Measurements from ENCODE around the gene SPATS2L. TPM values are rescaled to one million over a fixed set of nuclear protein-coding genes. Genes with fewer than 3 reads are reported as not detected.

SPATS2L gene
- polyA plus RNA-seq, 1 experiment: 243 TPM

DNA sequence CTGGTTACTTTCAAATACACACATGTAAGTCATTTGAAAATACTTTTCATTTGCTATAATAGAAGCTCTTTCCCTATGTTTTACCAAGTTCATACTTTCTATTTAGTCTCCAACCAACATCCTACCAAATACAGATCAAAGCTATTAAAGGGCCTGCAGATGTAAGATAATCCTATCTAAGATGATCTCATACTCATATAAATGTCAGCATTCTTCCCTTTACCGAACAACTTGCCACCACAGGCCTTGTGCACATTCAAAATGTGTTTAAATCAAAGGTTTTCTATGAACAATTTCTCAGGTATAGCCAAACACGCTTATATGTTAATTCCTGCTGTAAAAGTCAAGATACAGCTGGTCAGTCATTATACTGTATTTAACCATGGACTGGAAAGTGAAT, 180.0 kb downstream of the SPATS2L start:
- Histone ChIP-seq H3K36me3 (ENCODE audit: control insufficient read depth, insufficient read depth, low read length) (peaks cover 3% of the 10 kb centered on the region), H3K4me3 (ENCODE audit: low read depth, low read length) (no peak overlapping the region), H3K27me3 (ENCODE audit: control insufficient read depth, insufficient read depth, low read length) (no peaks in the 10 kb centered on the region)
- TF ChIP-seq, protein P1, sequence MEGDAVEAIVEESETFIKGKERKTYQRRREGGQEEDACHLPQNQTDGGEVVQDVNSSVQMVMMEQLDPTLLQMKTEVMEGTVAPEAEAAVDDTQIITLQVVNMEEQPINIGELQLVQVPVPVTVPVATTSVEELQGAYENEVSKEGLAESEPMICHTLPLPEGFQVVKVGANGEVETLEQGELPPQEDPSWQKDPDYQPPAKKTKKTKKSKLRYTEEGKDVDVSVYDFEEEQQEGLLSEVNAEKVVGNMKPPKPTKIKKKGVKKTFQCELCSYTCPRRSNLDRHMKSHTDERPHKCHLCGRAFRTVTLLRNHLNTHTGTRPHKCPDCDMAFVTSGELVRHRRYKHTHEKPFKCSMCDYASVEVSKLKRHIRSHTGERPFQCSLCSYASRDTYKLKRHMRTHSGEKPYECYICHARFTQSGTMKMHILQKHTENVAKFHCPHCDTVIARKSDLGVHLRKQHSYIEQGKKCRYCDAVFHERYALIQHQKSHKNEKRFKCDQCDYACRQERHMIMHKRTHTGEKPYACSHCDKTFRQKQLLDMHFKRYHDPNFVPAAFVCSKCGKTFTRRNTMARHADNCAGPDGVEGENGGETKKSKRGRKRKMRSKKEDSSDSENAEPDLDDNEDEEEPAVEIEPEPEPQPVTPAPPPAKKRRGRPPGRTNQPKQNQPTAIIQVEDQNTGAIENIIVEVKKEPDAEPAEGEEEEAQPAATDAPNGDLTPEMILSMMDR (IDR thresholded peaks at IDR 0.05; ENCODE audit: insufficient read depth, low read depth, low read length): no peak
- ChIA-PET POLR2A (no interaction called here), CTCF (interaction anchor here (1.0 to 2.0 kb wide), 6 partner anchors 11 to 513 kb away, joined by 3 to 9 read pairs (median 6); partner anchors contain the start of gene KCTD18)
- no peak for DNase-seq (ENCODE audit: low read depth)

DNA sequence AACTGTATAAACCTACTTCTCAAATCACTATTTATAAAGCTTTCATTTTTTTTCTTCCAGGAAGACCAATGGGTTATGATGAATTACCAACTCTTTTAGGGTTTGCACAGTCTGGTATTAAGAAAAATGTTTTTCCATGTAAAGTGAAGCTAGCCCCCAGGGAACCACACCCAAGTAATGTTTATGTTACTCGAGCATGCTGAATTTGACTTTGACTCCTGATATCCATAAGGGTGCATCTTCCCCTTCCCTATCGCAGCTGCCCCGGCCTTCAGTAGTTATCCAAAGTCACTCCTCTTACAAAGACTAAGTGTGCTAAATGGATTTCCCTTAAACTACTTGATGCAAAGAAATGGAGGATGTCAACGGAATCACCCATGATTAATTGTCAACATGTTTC, 181.7 kb downstream of the SPATS2L start:
- TF ChIP-seq, protein P1 (IDR thresholded peaks at IDR 0.05; ENCODE audit: insufficient read depth, low read depth, low read length): no peak
- no peaks in the 10 kb centered on the region for H3K27me3 ChIP-seq (ENCODE audit: control insufficient read depth, insufficient read depth, low read length)
- ChIA-PET CTCF (no interaction called here), POLR2A (interaction anchor here (0.5 kb wide), 1 partner anchor 537 kb away, joined by 4 read pairs; no protein-coding TSS in a partner anchor)
- no peak overlapping the region for H3K4me3 ChIP-seq (ENCODE audit: low read depth, low read length)
- H3K36me3 ChIP-seq (ENCODE audit: control insufficient read depth, insufficient read depth, low read length): peaks cover 4% of the 10 kb centered on the region
- no peak for DNase-seq (ENCODE audit: low read depth)

DNA sequence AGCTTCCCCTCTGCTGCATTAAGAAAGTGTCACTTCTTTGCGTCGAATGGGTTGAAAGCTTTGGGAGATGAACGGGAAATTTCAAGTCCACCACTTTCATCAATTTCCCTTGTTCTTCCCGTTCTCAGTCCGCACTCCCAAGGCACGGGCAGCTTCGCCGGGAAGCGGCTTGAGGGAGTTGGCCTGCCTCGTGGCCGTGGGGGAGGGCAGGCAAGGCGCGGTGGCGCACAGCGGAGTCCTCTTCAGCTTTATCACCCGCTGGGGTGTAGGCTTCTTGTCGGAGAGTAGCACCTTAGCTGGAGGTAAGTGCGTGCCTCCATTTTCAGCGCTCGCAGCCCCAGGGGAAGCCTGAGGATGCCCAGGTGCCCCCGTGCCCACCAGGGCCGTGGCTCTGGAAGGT, 183.5 kb downstream of the SPATS2L start:
- TF ChIP-seq, protein P1 (IDR thresholded peaks at IDR 0.05; ENCODE audit: insufficient read depth, low read depth, low read length): no peak
- Histone ChIP-seq H3K36me3 (ENCODE audit: control insufficient read depth, insufficient read depth, low read length) (peaks cover 6% of the 10 kb centered on the region), H3K4me3 (ENCODE audit: low read depth, low read length) (no peak overlapping the region), H3K27me3 (ENCODE audit: control insufficient read depth, insufficient read depth, low read length) (no peaks in the 10 kb centered on the region)
- ChIA-PET CTCF (interaction anchor here (1.0 kb wide), 1 partner anchor 510 kb away, joined by 3 read pairs; no protein-coding TSS in a partner anchor), POLR2A (no interaction called here)
- no peak for DNase-seq (ENCODE audit: low read depth)

DNA sequence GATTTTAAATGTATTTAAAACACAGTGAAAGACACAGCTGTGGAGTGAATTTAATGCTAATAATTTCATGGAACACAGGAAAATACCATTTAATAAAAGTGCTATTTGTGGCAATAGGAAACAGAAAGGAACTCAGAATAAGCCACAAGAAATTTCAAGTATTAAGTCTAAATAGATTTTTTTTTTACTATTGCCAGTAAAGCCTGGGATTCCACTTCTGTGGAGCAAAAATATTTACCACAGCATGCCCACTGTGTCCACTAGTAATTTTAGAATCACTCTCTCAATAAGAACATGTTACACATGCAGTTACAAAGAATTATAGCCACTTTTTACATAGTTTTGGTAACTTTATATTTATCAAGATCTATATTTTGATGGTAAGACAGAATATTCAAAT, 186.2 kb downstream of the SPATS2L start:
- Histone ChIP-seq H3K4me3 (ENCODE audit: low read depth, low read length) (no peak overlapping the region), H3K36me3 (ENCODE audit: control insufficient read depth, insufficient read depth, low read length) (peaks cover 10% of the 10 kb centered on the region), H3K27me3 (ENCODE audit: control insufficient read depth, insufficient read depth, low read length) (no peaks in the 10 kb centered on the region)
- ChIA-PET CTCF (interaction anchor here (1.2 to 2.5 kb wide), 2 partner anchors 8 to 10 kb away, joined by 4 to 8 read pairs; no protein-coding TSS in a partner anchor), POLR2A (no interaction called here)
- TF ChIP-seq, protein P1 (IDR thresholded peaks at IDR 0.05; ENCODE audit: insufficient read depth, low read depth, low read length): no peak
- peak; percentile 28 for DNase-seq (ENCODE audit: low read depth)

DNA sequence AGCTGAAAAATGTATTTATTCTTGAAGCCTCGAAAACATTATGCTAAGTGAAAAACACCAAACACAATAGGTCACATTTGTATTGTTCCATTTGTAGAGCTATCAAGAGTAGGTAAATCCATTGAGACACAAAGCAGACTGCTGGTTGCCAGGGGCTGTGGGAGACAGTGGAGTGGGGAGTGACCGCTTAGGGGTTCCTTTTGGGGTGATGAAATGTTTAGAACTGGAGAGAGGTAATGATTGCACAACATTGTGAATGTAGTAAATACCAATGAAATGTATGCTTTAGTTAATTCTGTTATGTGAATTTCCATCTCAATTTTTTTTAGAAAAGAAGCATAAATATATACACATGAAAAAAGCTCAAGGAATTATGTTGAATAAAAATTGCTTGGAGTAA, 187.6 kb downstream of the SPATS2L start:
- TF ChIP-seq, protein P1 (IDR thresholded peaks at IDR 0.05; ENCODE audit: insufficient read depth, low read depth, low read length): no peak
- ChIA-PET CTCF (interaction anchor here (0.8 to 2.5 kb wide), 2 partner anchors 10 to 13 kb away, joined by 3 to 8 read pairs; no protein-coding TSS in a partner anchor), POLR2A (no interaction called here)
- H3K36me3 ChIP-seq (ENCODE audit: control insufficient read depth, insufficient read depth, low read length): peaks cover 10% of the 10 kb centered on the region
- no peak for DNase-seq (ENCODE audit: low read depth)
- no peaks in the 10 kb centered on the region for H3K27me3 ChIP-seq (ENCODE audit: control insufficient read depth, insufficient read depth, low read length)
- H3K4me3 ChIP-seq (ENCODE audit: low read depth, low read length): no peak overlapping the region
